ENCODE measurements around the gene ZCRB1.
"Not testable (repeated sequence)": the region's sequence is repeated elsewhere in the genome, so short reads cannot be mapped to it uniquely, and the experiment has no call there.

Gene ZCRB1

GRCh38 chr12:42362647-42363260, 36.9 kb upstream of the ZCRB1 start:
- no peak for DNase-seq (ENCODE audit: extremely low read depth, low read depth)
- H3K4me3 ChIP-seq (replicated peaks; ENCODE audit: low read depth, low read length): no peak overlapping the region
- TF ChIP-seq CTCF (IDR thresholded peaks at IDR 0.05; ENCODE audit: low read depth, low read length, missing control alignments): no peak

DNA sequence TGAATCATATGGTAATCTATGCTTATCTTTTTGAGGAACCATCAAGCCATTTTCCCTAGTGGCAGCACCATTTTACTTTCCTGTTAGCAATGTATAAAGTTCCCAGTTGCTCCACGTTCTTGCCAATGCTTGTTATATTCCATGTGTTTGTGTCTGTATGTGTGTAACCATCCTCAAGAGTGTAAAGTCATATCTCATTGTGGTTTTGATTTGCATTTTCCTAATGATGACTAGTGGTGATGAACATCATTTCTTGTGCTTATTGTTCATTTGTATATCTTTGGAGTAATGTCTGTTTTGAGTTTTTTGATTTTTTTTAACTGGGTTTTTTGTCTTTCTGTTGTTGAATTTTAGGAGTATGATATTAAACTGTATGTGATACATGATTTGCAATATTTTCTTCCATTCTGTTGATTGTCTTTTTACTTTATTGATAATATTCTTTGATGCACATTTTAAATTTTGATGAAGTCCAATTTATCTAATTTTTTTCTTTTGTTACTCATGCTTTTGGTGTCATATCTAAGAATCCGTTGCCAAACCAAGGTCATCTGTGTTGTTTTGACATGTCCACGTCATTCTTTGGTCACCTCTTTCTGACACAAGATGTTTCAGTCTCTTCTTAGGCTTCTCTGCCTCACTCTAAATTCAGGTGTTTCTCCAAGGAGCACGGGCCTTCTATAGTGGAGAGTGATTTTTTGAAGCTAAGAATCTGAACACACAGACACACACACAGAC, 36.2 kb upstream of the ZCRB1 start:
- H3K4me3 ChIP-seq (replicated peaks; ENCODE audit: low read depth, low read length): no peak overlapping the region
- no peak for DNase-seq (ENCODE audit: extremely low read depth, low read depth)
- TF ChIP-seq CTCF (IDR thresholded peaks at IDR 0.05; ENCODE audit: low read depth, low read length, missing control alignments): no peak

DNA sequence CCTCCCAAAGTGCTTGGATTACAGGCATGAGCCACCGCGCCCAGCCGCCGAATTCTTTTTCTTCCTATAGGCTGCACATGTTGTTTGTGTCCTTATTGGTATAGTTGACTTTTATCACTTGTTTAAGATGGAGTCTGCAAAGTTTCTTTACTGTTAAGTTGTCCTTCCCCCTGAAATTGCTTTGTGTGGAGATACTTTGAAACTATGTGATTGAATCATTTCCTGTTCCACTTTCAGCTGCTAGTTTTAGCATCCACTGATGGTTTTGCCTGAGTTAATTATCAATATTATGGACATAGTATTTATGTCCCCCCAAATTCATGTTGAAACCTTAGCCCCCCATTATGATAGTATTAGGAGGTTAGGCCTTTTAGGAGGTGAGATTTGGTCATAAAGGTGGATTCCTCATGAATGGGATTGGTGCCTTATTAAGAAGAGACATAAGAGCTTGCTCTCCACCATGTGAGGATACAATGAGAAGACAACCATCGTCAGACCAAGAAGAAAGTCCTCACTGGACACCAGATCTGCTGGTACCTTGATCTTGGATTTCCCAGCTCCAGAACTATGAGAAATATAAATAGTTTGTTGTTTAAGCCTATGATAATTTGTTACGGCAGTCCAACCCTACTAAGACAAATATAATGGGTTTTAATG, 35.0 kb upstream of the ZCRB1 start:
- no peak overlapping the region for H3K4me3 ChIP-seq (replicated peaks; ENCODE audit: low read depth, low read length)
- TF ChIP-seq CTCF (IDR thresholded peaks at IDR 0.05; ENCODE audit: low read depth, low read length, missing control alignments): no peak
- no peak for DNase-seq (ENCODE audit: extremely low read depth, low read depth)

- no peak for DNase-seq (ENCODE audit: extremely low read depth, low read depth)
- no peak overlapping the region for H3K4me3 ChIP-seq (replicated peaks; ENCODE audit: low read depth, low read length)
- no peak for TF ChIP-seq CTCF (IDR thresholded peaks at IDR 0.05; ENCODE audit: low read depth, low read length, missing control alignments)
These were observed 30.4 kb upstream of the ZCRB1 start for GRCh38 chr12:42356344-42356743.

GRCh38 chr12:42350021-42350407, 24.1 kb upstream of the ZCRB1 start:
- not testable (repeated sequence) for H3K4me3 ChIP-seq (replicated peaks; ENCODE audit: low read depth, low read length); DNase-seq (ENCODE audit: extremely low read depth, low read depth)

DNA sequence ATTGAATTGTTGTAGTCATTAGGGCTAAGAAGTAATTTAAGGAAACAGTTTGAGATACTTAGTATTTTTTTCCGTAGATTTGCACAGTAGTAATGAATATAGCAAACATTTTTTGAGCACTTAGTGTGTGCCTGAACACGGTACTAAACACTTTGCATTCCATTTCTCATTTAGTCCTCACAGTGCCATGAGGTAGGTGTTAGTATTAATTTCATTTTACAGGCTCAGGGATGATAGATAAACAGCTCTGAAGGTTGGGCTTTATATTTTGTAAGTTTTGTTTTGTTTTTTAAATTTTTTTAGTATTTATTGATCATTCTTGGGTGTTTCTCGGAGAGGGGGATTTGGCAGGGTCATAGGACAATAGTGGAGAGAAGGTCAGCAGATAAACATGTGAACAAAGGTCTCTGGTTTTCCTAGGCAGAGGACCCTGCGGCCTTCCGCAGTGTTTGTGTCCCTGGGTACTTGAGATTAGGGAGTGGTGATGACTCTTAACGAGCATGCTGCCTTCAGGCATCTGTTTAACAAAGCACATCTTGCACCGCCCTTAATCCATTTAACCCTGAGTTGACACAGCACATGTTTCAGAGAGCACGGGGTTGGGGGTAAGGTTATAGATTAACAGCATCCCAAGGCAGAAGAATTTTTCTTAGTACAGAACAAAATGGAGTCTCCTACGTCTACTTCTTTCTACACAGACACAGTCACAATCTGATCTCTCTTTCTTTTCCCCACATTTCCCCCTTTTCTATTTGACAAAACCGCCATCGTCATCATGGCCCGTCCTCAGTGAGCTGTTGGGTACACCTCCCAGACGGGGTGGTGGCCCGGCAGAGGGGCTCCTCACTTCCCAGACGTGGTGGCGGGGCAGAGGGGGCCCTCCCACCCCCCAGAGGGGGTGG, 23.5 kb upstream of the ZCRB1 start:
- DNase-seq (ENCODE audit: extremely low read depth, low read depth); H3K4me3 ChIP-seq (replicated peaks; ENCODE audit: low read depth, low read length): not testable (repeated sequence)

- no peak for DNase-seq (ENCODE audit: extremely low read depth, low read depth)
- no peak for TF ChIP-seq CTCF (IDR thresholded peaks at IDR 0.05; ENCODE audit: low read depth, low read length, missing control alignments)
- H3K4me3 ChIP-seq (replicated peaks; ENCODE audit: low read depth, low read length): no peak overlapping the region
These were observed 20.6 kb upstream of the ZCRB1 start for GRCh38 chr12:42346403-42347002.

Measured in HFF-Myc (cell line).